ENCODE measurements around the gene CORO2A. TPM values are rescaled to one million over a fixed set of nuclear protein-coding genes. Genes with fewer than 3 reads are reported as not detected.
"Not testable (repeated sequence)": the region's sequence is repeated elsewhere in the genome, so short reads cannot be mapped to it uniquely, and the experiment has no call there.

CORO2A gene
- total RNA-seq, 1 donor from 2014 or later = 26.1 TPM

DNA sequence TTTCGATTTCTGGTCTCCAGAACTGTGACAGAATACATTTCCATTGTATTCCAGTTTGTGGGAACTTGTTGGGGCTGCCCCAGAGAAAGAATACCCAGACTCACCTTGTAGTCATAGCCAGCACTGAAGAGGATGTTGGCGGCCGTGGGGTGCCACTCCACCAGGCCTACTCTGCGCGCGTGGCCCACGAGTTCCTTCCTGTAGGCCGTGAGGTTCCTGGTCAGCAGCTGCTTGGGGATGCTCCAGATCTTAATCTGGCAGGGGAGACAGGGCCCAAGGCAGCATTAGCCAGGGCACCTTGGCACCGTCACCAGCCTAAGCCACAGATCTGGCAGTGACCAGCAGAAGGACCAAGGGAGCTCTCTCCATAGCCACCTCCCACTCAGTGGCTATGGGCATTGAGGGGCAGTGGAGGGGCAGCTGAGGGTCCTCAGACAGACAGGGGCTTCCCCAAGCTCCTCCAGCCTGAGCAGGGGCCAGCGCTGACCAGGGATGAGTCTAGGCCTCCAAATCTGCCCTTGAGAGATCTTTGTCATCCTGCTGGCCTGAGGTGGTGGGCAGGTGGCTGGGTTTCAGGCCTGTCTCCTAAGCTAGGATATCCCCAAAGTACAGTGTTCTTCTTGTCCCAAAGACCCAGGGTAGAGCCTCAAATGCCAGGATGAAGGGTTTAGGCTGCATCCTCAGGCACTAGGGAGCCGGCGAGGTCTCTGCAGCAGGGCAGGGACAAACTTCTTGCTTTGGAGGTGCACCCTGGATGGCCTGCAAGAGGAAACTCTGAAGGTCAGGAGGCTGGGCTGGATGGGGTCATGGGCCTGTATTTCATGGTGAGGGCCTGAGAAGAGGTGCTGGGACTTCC, 57.5 kb downstream of the CORO2A start:
- peaks cover under 1% of the 10 kb centered on the region for H3K4me1 ChIP-seq
- H3K4me3 ChIP-seq = no peak overlapping the region
- peaks cover 25% of the 10 kb centered on the region for H3K36me3 ChIP-seq
- TF ChIP-seq CTCF (IDR thresholded peaks at IDR 0.05) = no peak
- no peak for ATAC-seq
- no peaks in the 10 kb centered on the region for H3K27me3 ChIP-seq (ENCODE audit: low read depth)
- no peaks in the 10 kb centered on the region for H3K9me3 ChIP-seq
- intact Hi-C loops (cut with DNase I) = no loop called here
- DNase-seq = no peak
- H3K27ac ChIP-seq = no peak overlapping the region

DNA sequence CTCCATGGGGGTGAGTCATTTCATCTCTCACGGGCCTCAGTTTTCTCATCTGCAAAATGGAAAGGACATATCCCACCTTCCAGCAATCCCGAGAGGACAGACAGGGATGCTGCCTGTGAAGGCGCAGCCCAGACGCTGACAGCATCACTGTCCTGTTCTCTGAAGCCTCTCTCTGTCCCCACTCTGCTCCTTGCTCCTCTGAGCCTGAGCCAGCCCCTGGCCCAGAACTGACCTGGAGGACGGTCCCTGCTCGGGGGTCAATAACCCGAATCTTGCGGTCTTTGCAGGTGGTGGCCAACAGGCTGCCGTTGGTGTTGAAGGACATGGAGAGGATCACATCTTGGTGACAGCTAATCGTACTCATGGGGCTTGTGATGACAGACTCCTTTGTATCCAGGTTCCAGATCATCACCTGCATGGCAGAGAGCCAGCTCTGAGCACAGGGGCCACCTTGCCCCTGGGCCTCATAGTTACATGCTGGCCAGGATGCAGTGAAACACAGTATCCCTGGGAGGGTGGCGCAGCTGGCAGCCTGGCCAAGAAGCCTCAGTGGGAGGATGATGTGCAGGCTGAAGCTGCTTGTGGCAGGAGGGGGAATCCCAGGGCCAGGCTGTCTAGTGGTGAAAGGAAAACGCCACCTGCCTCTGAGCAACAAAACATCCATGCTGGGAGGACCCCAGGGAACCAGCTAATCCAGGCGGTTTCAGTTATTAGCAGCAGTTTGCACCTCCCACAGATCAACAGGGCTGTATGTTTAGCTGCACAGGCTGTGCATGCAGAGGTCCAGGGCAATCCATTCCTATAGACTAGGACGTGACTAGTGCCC, 59.4 kb downstream of the CORO2A start:
- Histone ChIP-seq H3K9me3 (no peaks in the 10 kb centered on the region), H3K27me3 (ENCODE audit: low read depth) (no peaks in the 10 kb centered on the region), H3K4me1 (peaks cover 13% of the 10 kb centered on the region), H3K36me3 (peaks cover 30% of the 10 kb centered on the region), H3K4me3 (no peak overlapping the region), H3K27ac (no peak overlapping the region)
- intact Hi-C loops (cut with DNase I) = no loop called here
- TF ChIP-seq CTCF (IDR thresholded peaks at IDR 0.05) = no peak
- DNase-seq (no peak), ATAC-seq (no peak)

- no peak overlapping the region for H3K27ac ChIP-seq
- H3K27me3 ChIP-seq (ENCODE audit: low read depth) = no peaks in the 10 kb centered on the region
- ATAC-seq = no peak
- DNase-seq = no peak
- peaks cover 13% of the 10 kb centered on the region for H3K4me1 ChIP-seq
- no peak for TF ChIP-seq CTCF (IDR thresholded peaks at IDR 0.05)
- H3K4me3 ChIP-seq = no peak overlapping the region
- peaks cover 30% of the 10 kb centered on the region for H3K36me3 ChIP-seq
- no peaks in the 10 kb centered on the region for H3K9me3 ChIP-seq
- intact Hi-C loops (cut with DNase I) = no loop called here
Observed at GRCh38 chr9:98132158-98132557, 60.3 kb downstream of the CORO2A start.

DNA sequence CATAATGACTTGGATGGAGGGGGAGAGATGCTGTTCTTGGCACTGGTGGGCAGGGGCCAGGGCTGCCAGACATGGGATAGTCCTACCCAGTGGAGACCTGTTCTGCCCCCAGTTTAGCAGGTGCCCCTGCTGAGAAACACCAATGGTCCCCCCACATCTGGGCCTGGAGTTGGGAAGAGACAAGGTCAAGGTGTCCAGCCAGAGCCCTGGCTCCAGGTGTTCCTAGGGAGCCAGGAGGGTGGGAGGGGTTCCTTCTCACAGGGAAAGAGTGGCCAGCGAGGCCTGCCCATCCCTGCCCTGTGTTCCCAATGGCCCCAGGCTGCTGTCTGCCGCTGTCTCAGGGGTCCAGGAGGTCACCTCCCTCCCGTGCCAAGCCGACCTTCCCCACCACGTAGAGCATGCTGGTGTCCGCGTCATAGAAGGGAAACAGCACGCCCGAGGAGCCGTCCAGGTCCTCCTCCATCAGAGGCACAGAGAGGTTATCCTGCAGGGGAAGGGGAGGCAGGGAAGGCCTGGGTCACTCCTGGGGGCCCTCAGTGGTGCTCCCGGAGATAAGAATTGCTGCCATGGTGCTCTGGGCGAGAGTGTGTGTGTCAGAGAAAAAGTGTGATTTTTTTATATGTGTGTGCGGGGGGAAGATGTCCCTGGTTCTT, 61.7 kb downstream of the CORO2A start:
- no peaks in the 10 kb centered on the region for H3K9me3 ChIP-seq
- H3K36me3 ChIP-seq = peaks cover 30% of the 10 kb centered on the region
- ATAC-seq (no peak), DNase-seq (no peak)
- TF ChIP-seq CTCF (IDR thresholded peaks at IDR 0.05) = no peak
- no peak overlapping the region for H3K27ac ChIP-seq
- no peak overlapping the region for H3K4me3 ChIP-seq
- intact Hi-C loops (cut with DNase I) = no loop called here
- no peaks in the 10 kb centered on the region for H3K27me3 ChIP-seq (ENCODE audit: low read depth)
- peaks cover 13% of the 10 kb centered on the region for H3K4me1 ChIP-seq

DNA sequence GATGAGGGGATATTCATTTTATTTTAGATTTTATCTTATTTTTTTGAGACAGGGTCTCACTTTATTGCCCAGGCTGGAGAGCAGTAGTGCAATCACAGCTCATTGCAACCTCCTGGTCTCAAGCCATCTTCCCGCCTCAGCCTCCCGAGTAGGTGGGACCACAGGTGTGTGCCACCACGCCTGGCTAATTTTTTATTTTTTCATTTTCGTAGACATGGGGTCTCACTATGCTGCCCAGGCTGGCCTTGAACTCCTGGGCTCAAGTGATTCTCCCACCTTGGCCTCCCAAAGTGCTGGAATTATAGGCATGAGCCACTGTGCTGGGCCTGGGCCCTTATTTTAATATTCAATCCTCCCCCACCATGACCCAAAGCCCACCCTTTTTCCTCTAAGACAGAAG, 62.4 kb downstream of the CORO2A start:
- Histone ChIP-seq H3K36me3 (peaks cover 29% of the 10 kb centered on the region), H3K4me1 (peaks cover 13% of the 10 kb centered on the region)
- H3K27ac ChIP-seq; ATAC-seq; H3K4me3 ChIP-seq; H3K9me3 ChIP-seq; intact Hi-C loops (cut with DNase I); DNase-seq; H3K27me3 ChIP-seq (ENCODE audit: low read depth): not testable (repeated sequence)
